Prostate gland (tissue), 2 donors: ENCODE results near the gene ZRANB2. TPM values are rescaled to one million over a fixed set of nuclear protein-coding genes. Genes with fewer than 3 reads are reported as not detected.

Experiments used
- DNase-seq: peaks from one replicate; pipeline ENCODE4 v3.0.0-alpha.2; 2019; ENCODE audit warnings: low spot score
- H3K27ac ChIP-seq, 2 donors: fragments of 200-600 bp; sonication (generic); 2 replicates each; pipeline ENCODE4 v1.5.1; 2017 to 2019
- H3K27me3 ChIP-seq: fragments of 200-600 bp; sonication (generic); replicated peaks from 2 replicates; pipeline ENCODE4 v1.5.1; 2019; ENCODE audit not compliant: insufficient read depth
- H3K36me3 ChIP-seq, 2 donors: fragments of 200-600 bp; sonication (generic); 1 replicate in 1 of 2; 2 replicates in 1 of 2; pipeline versions ENCODE4 v1.5.1 to v1.8.1; 2017 to 2019
- H3K4me1 ChIP-seq: fragments of 200-600 bp; sonication (generic); replicated peaks from 2 replicates; pipeline ENCODE4 v1.5.1; 2019
- H3K4me3 ChIP-seq, 2 donors: fragments of 200-600 bp; sonication (generic); 2 replicates each; pipeline ENCODE4 v1.5.1; 2017 to 2019
- H3K9me3 ChIP-seq: fragments of 200-600 bp; sonication (generic); 2 replicates; pipeline ENCODE4 v1.5.1; 2017
- CTCF ChIP-seq, 4 experiments: fragments of 200-600 bp in 2 of 4; fragments of 450-650 bp in 2 of 4; sonication (generic) in 2 of 4; IDR thresholded peaks; 1 replicate in 3 of 4; 2 replicates in 1 of 4; pipeline ENCODE4 v1.5.1; 2016 to 2019; ENCODE audit warnings: antibody characterized with exemption in 4 of 4, mild to moderate bottlenecking in 2 of 4, moderate library complexity in 2 of 4
- POLR2A ChIP-seq: fragments of 450-650 bp; IDR thresholded peaks from one replicate; pipeline ENCODE4 v1.6.1; 2016; ENCODE audit warnings: antibody characterized with exemption, mild to moderate bottlenecking
- POLR2AphosphoS5 ChIP-seq: sonication (generic); formaldehyde crosslinking; IDR thresholded peaks from one replicate; pipeline ENCODE4 v1.6.1; 2017; ENCODE audit warnings: antibody characterized with exemption
- WGBS: methylation state at CpG from one replicate; pipeline ENCODE4 v1.1.5; 2018; 5-methylcytosine and 5-hydroxymethylcytosine counted together
- intact Hi-C: fragments of 100-400 bp; cut with DNase I; formaldehyde crosslinking; loops from one replicate; pipeline ENCODE4 v1.14.2; 2022
- total RNA-seq, 2 donors: library from RNA; depleted of rRNA; stranded (reverse); fragments of >200 nt; gene quantifications; one replicate each; pipeline ENCODE4 v1.1.0, GENCODE V29; 2016

The ZRANB2 gene
- total RNA-seq, 2 donors from 2014 or later, result 39.9 to 72.8 TPM

- no peaks in the 10 kb centered on the region for H3K36me3 ChIP-seq
- no peaks in the 10 kb centered on the region for H3K9me3 ChIP-seq
- TF ChIP-seq POLR2AphosphoS5 (no peak), POLR2A (no peak), CTCF (IDR thresholded peaks at IDR 0.05) (no peak)
- H3K27me3 ChIP-seq, result no peaks in the 10 kb centered on the region
- no peak for DNase-seq
- 71% methylated on average over 4 of the region's 4 CpGs for WGBS
- intact Hi-C loops, result no loop called here
- H3K27ac ChIP-seq, result no peak overlapping the region
- no peak overlapping the region for H3K4me3 ChIP-seq
- H3K4me1 ChIP-seq, result no peaks in the 10 kb centered on the region
These were observed 57.3 kb downstream of the ZRANB2 start for GRCh38 chr1:71023515-71023914.

- H3K36me3 ChIP-seq, result no peaks in the 10 kb centered on the region
- no peaks in the 10 kb centered on the region for H3K4me1 ChIP-seq
- no peak for TF ChIP-seq POLR2AphosphoS5
- no peak for TF ChIP-seq CTCF (IDR thresholded peaks at IDR 0.05)
- no peak for TF ChIP-seq POLR2A
- intact Hi-C loops, result no loop called here
- H3K9me3 ChIP-seq, result no peaks in the 10 kb centered on the region
- no peaks in the 10 kb centered on the region for H3K27me3 ChIP-seq
- no peak overlapping the region for H3K4me3 ChIP-seq
- no peak for DNase-seq
- H3K27ac ChIP-seq, result no peak overlapping the region
- 48% methylated on average over 7 of the region's 7 CpGs for WGBS
These were observed 61.4 kb downstream of the ZRANB2 start for GRCh38 chr1:71019233-71019969.

GRCh38 chr1:71018791-71019190 is 62.0 kb downstream of the ZRANB2 start:
- DNase-seq, result no peak
- Histone ChIP-seq H3K4me3 (no peak overlapping the region), H3K27me3 (no peaks in the 10 kb centered on the region), H3K4me1 (no peaks in the 10 kb centered on the region), H3K27ac (no peak overlapping the region), H3K36me3 (no peaks in the 10 kb centered on the region), H3K9me3 (no peaks in the 10 kb centered on the region)
- intact Hi-C loops, result no loop called here
- TF ChIP-seq CTCF (IDR thresholded peaks at IDR 0.05) (no peak), POLR2AphosphoS5 (no peak), POLR2A (no peak)

GRCh38 chr1:71015745-71016144 is 65.1 kb downstream of the ZRANB2 start:
- no peaks in the 10 kb centered on the region for H3K27me3 ChIP-seq
- H3K9me3 ChIP-seq, result no peaks in the 10 kb centered on the region
- TF ChIP-seq CTCF (IDR thresholded peaks at IDR 0.05) (no peak), POLR2A (no peak), POLR2AphosphoS5 (no peak)
- intact Hi-C loops, result no loop called here
- H3K36me3 ChIP-seq, result no peaks in the 10 kb centered on the region
- H3K27ac ChIP-seq, result no peak overlapping the region
- 72% methylated on average over 5 of the region's 5 CpGs for WGBS
- DNase-seq, result no peak
- H3K4me3 ChIP-seq, result no peak overlapping the region
- H3K4me1 ChIP-seq, result no peaks in the 10 kb centered on the region

GRCh38 chr1:71014178-71014579 is 66.7 kb downstream of the ZRANB2 start:
- no peaks in the 10 kb centered on the region for H3K9me3 ChIP-seq
- H3K4me1 ChIP-seq, result no peaks in the 10 kb centered on the region
- intact Hi-C loops, result no loop called here
- H3K27me3 ChIP-seq, result no peaks in the 10 kb centered on the region
- H3K4me3 ChIP-seq, result no peak overlapping the region
- WGBS, result 88% methylated on average over 1 of the region's 1 CpG
- no peak for DNase-seq
- no peak overlapping the region for H3K27ac ChIP-seq
- H3K36me3 ChIP-seq, result no peaks in the 10 kb centered on the region
- TF ChIP-seq CTCF (IDR thresholded peaks at IDR 0.05), result no peak
- TF ChIP-seq POLR2A, result no peak
- no peak for TF ChIP-seq POLR2AphosphoS5
